Measurements from ENCODE around the gene CRISPLD2.

Gene CRISPLD2

DNA sequence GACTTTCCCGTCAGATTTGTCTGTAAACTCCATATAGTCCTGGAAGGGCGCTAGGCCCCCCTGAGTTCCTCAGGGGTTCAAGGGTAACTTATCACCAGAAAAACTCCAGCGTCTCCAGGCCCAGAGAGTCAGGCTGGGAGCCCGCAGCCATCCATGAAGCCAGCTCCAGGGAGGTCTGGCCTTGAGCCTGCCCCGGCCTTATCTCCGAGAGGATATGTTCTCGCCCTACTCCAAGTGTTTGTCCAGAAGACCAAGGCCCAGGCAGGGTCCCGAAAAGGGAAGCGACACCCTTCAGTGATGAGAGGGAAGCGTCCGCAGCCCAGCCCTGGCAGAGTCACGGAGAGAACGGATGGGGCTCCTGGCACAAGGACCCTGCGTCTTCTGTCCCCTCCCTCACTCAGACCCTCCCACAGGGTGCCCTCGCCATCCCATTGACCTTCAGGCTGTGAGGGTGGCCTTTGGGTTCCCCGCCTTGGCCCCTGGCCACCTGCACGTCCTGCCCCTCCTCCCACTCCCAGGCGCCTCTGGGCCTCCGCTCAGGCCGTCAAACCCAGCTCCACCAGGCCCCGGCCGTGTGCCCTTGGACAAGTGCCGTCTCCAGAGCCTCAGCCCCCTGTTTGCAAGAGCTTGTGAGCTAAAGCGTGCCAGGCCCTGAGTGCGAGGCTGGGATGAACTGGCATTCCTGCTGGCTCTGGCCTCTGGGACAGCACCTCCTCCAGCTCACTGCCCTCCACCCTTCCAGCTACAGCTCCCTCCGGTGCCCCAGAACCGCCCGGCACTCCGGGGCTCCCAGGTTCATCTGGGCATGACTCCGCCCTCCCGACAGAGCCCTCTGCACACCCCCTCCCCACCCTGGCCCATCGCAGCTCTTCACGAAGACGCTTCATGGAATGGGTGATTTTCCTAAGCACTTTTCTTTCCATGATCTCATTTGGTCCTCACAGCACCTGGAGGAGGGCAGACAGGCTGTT lies 108.1 kb downstream of the CRISPLD2 start:
- no peak for DNase-seq (ENCODE audit: low spot score)
- ChIA-PET CTCF (interaction anchor here (0.5 to 1.9 kb wide), 4 partner anchors 24 to 173 kb away, joined by 3 to 8 read pairs (median 5); no protein-coding TSS in a partner anchor), POLR2A (ENCODE audit: low non-redundant PET) (no interaction called here)
- TF ChIP-seq, protein P1, sequence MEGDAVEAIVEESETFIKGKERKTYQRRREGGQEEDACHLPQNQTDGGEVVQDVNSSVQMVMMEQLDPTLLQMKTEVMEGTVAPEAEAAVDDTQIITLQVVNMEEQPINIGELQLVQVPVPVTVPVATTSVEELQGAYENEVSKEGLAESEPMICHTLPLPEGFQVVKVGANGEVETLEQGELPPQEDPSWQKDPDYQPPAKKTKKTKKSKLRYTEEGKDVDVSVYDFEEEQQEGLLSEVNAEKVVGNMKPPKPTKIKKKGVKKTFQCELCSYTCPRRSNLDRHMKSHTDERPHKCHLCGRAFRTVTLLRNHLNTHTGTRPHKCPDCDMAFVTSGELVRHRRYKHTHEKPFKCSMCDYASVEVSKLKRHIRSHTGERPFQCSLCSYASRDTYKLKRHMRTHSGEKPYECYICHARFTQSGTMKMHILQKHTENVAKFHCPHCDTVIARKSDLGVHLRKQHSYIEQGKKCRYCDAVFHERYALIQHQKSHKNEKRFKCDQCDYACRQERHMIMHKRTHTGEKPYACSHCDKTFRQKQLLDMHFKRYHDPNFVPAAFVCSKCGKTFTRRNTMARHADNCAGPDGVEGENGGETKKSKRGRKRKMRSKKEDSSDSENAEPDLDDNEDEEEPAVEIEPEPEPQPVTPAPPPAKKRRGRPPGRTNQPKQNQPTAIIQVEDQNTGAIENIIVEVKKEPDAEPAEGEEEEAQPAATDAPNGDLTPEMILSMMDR (conservative IDR thresholded peaks at IDR 0.05; ENCODE audit: low read depth): no peak
- H3K27ac ChIP-seq: peak overlapping the region; percentile 23

DNA sequence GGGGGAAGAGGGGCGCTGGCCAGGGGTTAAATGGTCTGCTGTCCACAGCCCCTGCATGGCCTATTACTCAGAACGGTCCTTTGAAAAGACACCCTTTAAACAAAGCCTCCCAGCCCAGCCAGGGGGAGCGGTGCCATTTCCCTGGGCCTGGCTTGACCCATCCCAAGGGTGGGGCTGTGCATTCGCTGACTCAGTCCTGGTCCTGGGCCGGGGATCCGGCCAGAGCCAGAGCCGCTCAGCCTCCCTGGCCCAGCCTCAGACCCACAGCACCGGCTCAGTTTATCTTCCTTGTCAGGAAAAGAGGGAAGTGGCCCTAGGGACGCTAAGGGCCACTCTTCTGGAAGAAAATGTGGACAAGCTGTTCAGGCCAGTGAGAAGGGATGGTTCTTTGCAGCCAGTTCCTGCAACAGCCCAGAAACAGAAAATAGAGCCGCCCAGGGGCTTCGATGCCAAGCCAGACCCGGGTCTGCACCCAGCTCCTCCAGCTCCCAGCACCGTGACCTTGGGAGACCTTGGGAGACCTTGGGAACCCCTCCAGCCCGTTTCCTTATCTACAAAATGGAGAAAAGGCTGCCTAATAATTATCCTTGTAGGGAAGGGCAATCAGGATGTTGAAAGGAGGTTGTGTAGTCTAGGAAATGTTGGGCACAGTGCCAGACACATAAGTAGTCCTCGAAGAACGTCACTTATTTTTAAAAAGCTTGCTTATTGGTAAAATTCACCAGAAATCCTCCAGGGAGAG lies 109.1 kb downstream of the CRISPLD2 start:
- peak; percentile 58 for DNase-seq (ENCODE audit: low spot score)
- peak overlapping the region; percentile 23 for H3K27ac ChIP-seq
- TF ChIP-seq, protein P1 (conservative IDR thresholded peaks at IDR 0.05; ENCODE audit: low read depth): no peak
- ChIA-PET POLR2A (ENCODE audit: low non-redundant PET) (no interaction called here), CTCF (interaction anchor here (0.7 to 1.9 kb wide), 3 partner anchors 42 to 742 kb away, joined by 3 to 8 read pairs (median 4); partner anchors contain the start of gene TAF1C)

DNA sequence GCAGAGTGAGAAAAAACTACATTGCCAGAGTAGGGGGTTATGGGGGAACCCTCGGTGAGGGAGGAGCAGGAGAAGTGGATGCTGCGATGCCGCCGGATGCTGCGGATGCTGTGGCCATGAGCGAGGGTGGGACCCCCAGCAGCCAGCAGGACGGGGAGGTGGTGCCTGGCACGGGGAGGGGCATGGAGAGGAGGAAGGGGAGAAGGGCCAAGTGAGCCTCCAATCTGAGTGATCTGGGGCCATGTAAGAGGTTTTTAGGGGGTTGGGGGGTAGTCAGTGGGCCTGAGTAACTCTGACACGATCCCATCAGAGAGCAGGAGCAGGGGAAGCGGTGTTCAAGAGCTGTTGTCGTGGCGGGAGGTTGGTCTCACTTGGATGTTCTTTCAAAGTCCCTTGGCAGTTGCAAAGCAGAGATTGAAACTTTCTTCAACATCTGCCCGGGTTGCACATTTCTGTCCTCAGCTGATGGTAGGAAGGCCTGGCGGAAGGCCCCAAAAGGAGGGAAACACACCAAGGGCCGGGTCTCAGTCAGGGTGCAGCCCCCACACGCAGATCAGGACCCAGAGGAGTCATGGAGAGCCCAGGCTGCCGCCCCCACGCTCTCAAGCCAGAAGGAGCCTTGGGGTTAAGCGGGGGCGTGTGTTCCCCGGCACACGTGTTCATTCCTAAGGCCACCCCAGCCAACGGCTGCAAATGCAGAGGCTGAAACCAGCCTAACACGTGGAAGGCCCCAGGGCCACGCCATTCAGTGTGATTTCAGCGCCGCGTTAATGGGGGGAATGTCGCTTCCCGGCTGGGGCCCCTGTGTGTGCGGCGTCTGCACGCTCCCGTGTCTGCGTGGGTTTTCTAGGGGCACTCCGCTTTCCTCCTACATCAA lies 109.9 kb downstream of the CRISPLD2 start:
- CTCF ChIA-PET: interaction anchor here (0.7 to 1.9 kb wide), 2 partner anchors 41 to 743 kb away, joined by 3 to 8 read pairs; partner anchors contain the start of gene TAF1C
- peak overlapping the region; percentile 6 for H3K27ac ChIP-seq
- POLR2A ChIA-PET (ENCODE audit: low non-redundant PET): no interaction called here
- TF ChIP-seq, protein P1 (conservative IDR thresholded peaks at IDR 0.05; ENCODE audit: low read depth): no peak
- no peak for DNase-seq (ENCODE audit: low spot score)

DNA sequence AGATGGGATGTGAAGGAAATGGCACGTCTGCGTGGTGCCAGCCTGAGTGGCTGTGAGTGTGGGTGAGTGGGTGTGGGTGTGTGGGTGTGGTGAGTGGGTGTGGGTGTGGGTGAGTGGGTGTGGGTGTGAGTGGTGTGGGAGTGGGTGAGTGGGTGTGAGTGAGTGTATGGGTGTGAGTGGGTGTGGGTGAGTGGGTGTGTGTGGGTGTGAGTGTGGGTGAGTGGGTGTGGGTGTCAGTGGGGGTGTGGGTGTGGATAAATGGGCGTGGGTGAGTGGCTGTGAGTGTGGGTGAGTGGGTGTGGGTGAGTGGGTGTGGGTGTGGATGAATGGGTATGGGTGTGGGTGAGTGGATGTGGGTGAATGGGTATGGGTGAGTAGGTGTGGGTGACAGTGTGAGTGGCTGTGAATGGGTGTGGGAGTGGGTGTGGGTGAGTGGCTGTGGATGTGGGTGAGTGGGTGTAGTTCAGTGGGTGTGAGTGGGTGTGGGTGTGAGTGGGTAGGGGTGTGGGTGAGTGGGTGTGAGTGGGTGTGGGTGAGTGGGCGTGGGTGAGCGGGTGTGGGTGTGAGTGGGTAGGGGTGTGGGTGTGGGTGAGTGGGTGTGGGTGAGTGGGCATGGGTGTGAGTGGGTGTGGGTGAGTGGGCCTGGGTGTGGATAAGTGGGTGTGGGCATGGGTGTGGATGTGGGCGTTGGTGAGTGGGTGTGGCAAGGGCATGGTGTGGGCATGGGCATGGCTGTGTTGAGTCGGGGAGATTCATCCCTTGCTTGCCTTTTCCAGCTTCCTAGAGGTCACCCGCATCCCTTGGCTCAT lies 110.7 kb downstream of the CRISPLD2 start:
- no peak overlapping the region; the same call in 1 of the 2 replicates for H3K27ac ChIP-seq
- POLR2A ChIA-PET (ENCODE audit: low non-redundant PET): no interaction called here
- no peak for DNase-seq (ENCODE audit: low spot score)
- TF ChIP-seq, protein P1 (conservative IDR thresholded peaks at IDR 0.05; ENCODE audit: low read depth): no peak
- CTCF ChIA-PET: interaction anchor here (0.5 to 0.6 kb wide), 3 partner anchors 156 to 308 kb away, joined by 3 to 7 read pairs (median 6); no protein-coding TSS in a partner anchor

DNA sequence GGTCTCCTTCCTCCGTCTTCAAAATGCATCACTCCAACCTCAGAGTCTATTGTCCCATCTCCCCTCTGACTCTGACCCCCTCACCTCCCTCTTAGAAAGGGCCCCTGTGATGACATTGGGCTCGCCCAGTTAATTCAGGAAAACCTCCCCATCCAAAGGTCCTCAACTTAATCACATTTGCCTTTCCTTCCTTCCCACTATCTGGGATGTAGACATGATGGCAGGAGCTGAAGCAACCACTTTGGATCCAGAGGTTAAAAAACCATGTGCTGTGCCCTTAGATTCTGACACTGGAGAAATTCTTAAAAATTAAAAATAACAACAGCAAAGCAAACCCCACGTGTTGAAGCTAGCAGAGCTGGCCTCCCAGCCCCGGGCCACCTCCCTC lies 111.3 kb downstream of the CRISPLD2 start:
- ChIA-PET CTCF (interaction anchor here (0.5 to 0.6 kb wide), 4 partner anchors 21 to 309 kb away, joined by 3 to 7 read pairs (median 4); no protein-coding TSS in a partner anchor), POLR2A (ENCODE audit: low non-redundant PET) (no interaction called here)
- TF ChIP-seq, protein P1 (conservative IDR thresholded peaks at IDR 0.05; ENCODE audit: low read depth): no peak
- DNase-seq (ENCODE audit: low spot score): no peak
- no peak overlapping the region for H3K27ac ChIP-seq
